GM12878 (cell line): Measurements from ENCODE around the gene KCTD6. TPM values are rescaled to one million over a fixed set of nuclear protein-coding genes. Genes with fewer than 3 reads are reported as not detected.

ENCODE experiments used
- ATAC-seq: fragments of 200-7000 bp; cut with Tn5 transposase; 3 replicates; pipeline ENCODE4 v1.9.1; 2020; ENCODE audit warnings: mild to moderate bottlenecking, moderate library complexity
- BruUV-seq: library from RNA; stranded (reverse); fragments of 400-500 nt; replicated peaks from 2 replicates; lab custom pipeline; 2021; lab: Mats Ljungman, UMichigan
- CTCF ChIA-PET: fragments of 300-600 bp; sonication (Branson Sonifier 250); formaldehyde crosslinking; extraction: SDS; loops from one replicate; lab custom pipeline; 2021; ENCODE audit warnings: inconsistent platforms; lab: Yijun Ruan, JAX
- POLR2A ChIA-PET: fragments of 350-600 bp; formaldehyde crosslinking; extraction: SDS; loops from one replicate; lab custom pipeline; 2021; ENCODE audit warnings: inconsistent platforms; lab: Charles Lee
- RAD21 ChIA-PET: fragments of 300-600 bp; sonication (Branson Sonifier 250); formaldehyde crosslinking; loops from one replicate; lab custom pipeline; 2023; ENCODE audit warnings: antibody characterized with exemption; ENCODE audit not compliant: unreplicated experiment; lab: Charles Lee
- SMC1A ChIA-PET: fragments of 300-600 bp; sonication (Branson Sonifier 250); formaldehyde crosslinking; loops from one replicate; lab custom pipeline; 2023; ENCODE audit not compliant: unreplicated experiment, uncharacterized antibody; lab: Charles Lee
- DNase-seq: peaks from one replicate; pipeline ENCODE4 v3.0.0-alpha.2; 2011; ENCODE audit warnings: low read depth, low spot score
- FAIRE-seq: peaks from 3 replicates; lab custom pipeline; 2011; peaks lifted over from hg19 to GRCh38; lab: Jason Lieb, UNC
- H2AFZ ChIP-seq: 2 replicates; pipeline ENCODE4 v1.6.0; 2011; ENCODE audit warnings: low read depth, low read length, control low read depth; ENCODE audit not compliant: control insufficient read depth
- H3K27ac ChIP-seq: 2 replicates; pipeline ENCODE4 v1.5.1; 2011; ENCODE audit warnings: control low read depth; ENCODE audit not compliant: control insufficient read depth, insufficient read depth
- H3K27me3 ChIP-seq, 2 experiments: replicated peaks in 1 of 2; 2 replicates each; pipeline versions ENCODE4 v1.6.0 to v1.6.1; 2011; ENCODE audit warnings: low read length in 1 of 2; ENCODE audit not compliant: control insufficient read depth in 2 of 2, insufficient read depth in 2 of 2
- H3K36me3 ChIP-seq, 2 experiments: 2 replicates each; pipeline ENCODE4 v1.5.1; 2011; ENCODE audit warnings: low read length in 1 of 2; ENCODE audit not compliant: control insufficient read depth in 2 of 2, insufficient read depth in 2 of 2
- H3K4me1 ChIP-seq: 2 replicates; pipeline ENCODE4 v1.6.1; 2011; ENCODE audit warnings: mild to moderate bottlenecking, low read length, moderate library complexity, mixed read lengths; ENCODE audit not compliant: control insufficient read depth, insufficient read depth
- H3K4me2 ChIP-seq: 2 replicates; pipeline ENCODE4 v1.6.0; 2011; ENCODE audit warnings: control low read depth; ENCODE audit not compliant: control insufficient read depth, insufficient read depth
- H3K4me3 ChIP-seq: fragments of 200-600 bp; sonication (generic); 2 replicates; pipeline ENCODE4 v1.5.1; 2016
- H3K79me2 ChIP-seq: 2 replicates; pipeline ENCODE4 v1.6.0; 2011; ENCODE audit warnings: low read length; ENCODE audit not compliant: control insufficient read depth, insufficient read depth
- H3K9ac ChIP-seq: 2 replicates; pipeline ENCODE4 v1.8.0; 2011; ENCODE audit warnings: low read length, control low read depth, mixed read lengths; ENCODE audit not compliant: control insufficient read depth, insufficient read depth
- H3K9me3 ChIP-seq: replicated peaks from 3 replicates; pipeline ENCODE4 v1.5.1; 2011; ENCODE audit warnings: mild to moderate bottlenecking, low read length; ENCODE audit not compliant: control insufficient read depth, insufficient read depth
- H4K20me1 ChIP-seq: 2 replicates; pipeline ENCODE4 v1.6.0; 2011; ENCODE audit not compliant: control insufficient read depth, insufficient read depth
- ASH2L ChIP-seq: fragments of 300-600, 200-600 bp; sonication (generic); IDR thresholded peaks from 2 replicates; pipeline ENCODE4 v1.6.1; 2017; ENCODE audit warnings: low read depth, mild to moderate bottlenecking, borderline replicate concordance
- CREM ChIP-seq: IDR thresholded peaks from 2 replicates; pipeline ENCODE4 v1.6.1; 2014; ENCODE audit warnings: antibody characterized with exemption, low read depth
- MEF2A ChIP-seq: IDR thresholded peaks from 2 replicates; pipeline ENCODE4 v1.6.1; 2011; ENCODE audit warnings: low read depth, mild to moderate bottlenecking, low read length, moderate library complexity; ENCODE audit not compliant: insufficient read depth
- MXI1 ChIP-seq: fragments of 150-350 bp; IDR thresholded peaks from 2 replicates; pipeline ENCODE4 v1.6.1; 2011; ENCODE audit warnings: low read depth, mild to moderate bottlenecking, inconsistent platforms, low read length, improper control_type of control experiment
- NFXL1 ChIP-seq: fragments of 450-650 bp; IDR thresholded peaks from 2 replicates; pipeline ENCODE4 v1.6.1; 2017; ENCODE audit warnings: antibody characterized with exemption, mild to moderate bottlenecking, borderline replicate concordance
- NR2C2 ChIP-seq: IDR thresholded peaks from 2 replicates; pipeline ENCODE4 v1.6.1; 2011; ENCODE audit warnings: borderline replicate concordance, low read depth; ENCODE audit not compliant: control insufficient read depth, insufficient read length
- RAD51 ChIP-seq: fragments of 450-650 bp; IDR thresholded peaks from 2 replicates; pipeline ENCODE4 v1.6.1; 2016; ENCODE audit warnings: moderate library complexity, mild to moderate bottlenecking, inconsistent platforms
- RB1 ChIP-seq: fragments of 450-650 bp; formaldehyde crosslinking; IDR thresholded peaks from 2 replicates; pipeline ENCODE4 v1.6.1; 2017; ENCODE audit warnings: mild to moderate bottlenecking, borderline replicate concordance
- RBBP5 ChIP-seq: fragments of 200-600 bp; sonication (generic); conservative IDR thresholded peaks from 2 replicates; pipeline ENCODE4 v1.6.1; 2016
- SMARCA5 ChIP-seq: fragments of 450-650 bp; IDR thresholded peaks from 2 replicates; pipeline ENCODE4 v1.6.1; 2017; ENCODE audit warnings: mild to moderate bottlenecking
- TCF3 ChIP-seq: IDR thresholded peaks from 2 replicates; pipeline ENCODE4 v1.6.1; 2012; ENCODE audit warnings: low read depth, mild to moderate bottlenecking, low read length, borderline replicate concordance; ENCODE audit not compliant: insufficient read depth
- WRNIP1 ChIP-seq: IDR thresholded peaks from 2 replicates; pipeline ENCODE4 v1.6.1; 2011; ENCODE audit warnings: low read depth, low read length, improper control_type of control experiment, borderline replicate concordance
- WGBS: methylation state at CpG from one replicate; pipeline ENCODE4 v1.1.6; 2016; ENCODE audit warnings: low lambda C conversion rate; ENCODE audit not compliant: insufficient replicate concordance, insufficient coverage; ENCODE audit errors: missing lambda C conversion rate; 5-methylcytosine and 5-hydroxymethylcytosine counted together
- in situ Hi-C: fragments of 300-500 bp; cut with MboI; formaldehyde crosslinking; loops from 9 replicates; pipeline ENCODE4 v1.14.3; 2018; ENCODE audit warnings: mixed read lengths
- intact Hi-C: fragments of 100-400 bp; cut with micrococcal nuclease; formaldehyde crosslinking; loops from one replicate; pipeline ENCODE4 v1.14.2; 2022; ENCODE audit not compliant: unreplicated experiment
- polyA plus RNA-seq, 11 experiments: library from polyadenylated mRNA; depleted of rRNA in 4 of 11; unstranded in 6 of 11; stranded (reverse) in 5 of 11; fragments of >200 nt; fragmentation: Nextera tagmentation in 4 of 11; fragmentation: Illumina TruSeq in 1 of 11; extraction: Ambion mirVana in 4 of 11; extraction: Trizol in 1 of 11; gene quantifications; 1 replicate in 1 of 11; 2 replicates in 10 of 11; pipeline versions ENCODE4 v1.2.1 to v1.2.3, GENCODE V29; 2011 to 2016; ENCODE audit warnings: inconsistent platforms in 2 of 11, missing spikeins in 2 of 11, low read depth in 1 of 11
- total RNA-seq, 4 experiments: library from RNA; depleted of rRNA in 3 of 4; stranded (reverse); fragments of >200 nt in 3 of 4; fragmentation: Illumina TruSeq in 1 of 4; extraction: Trizol in 1 of 4; gene quantifications; 2 replicates each; pipeline versions ENCODE4 v1.2.1 to v1.2.3, GENCODE V29; 2013 to 2021
- TF ChIP-seq, protein P1 (sequence below): fragments of 450-650 bp; IDR thresholded peaks from 2 replicates; pipeline ENCODE4 v1.6.1; 2018; ENCODE audit warnings: mild to moderate bottlenecking, low read depth, moderate library complexity; ENCODE audit not compliant: partially characterized antibody

KCTD6 gene
- total and polyA plus RNA-seq, 10 of the 15 experiments (the other 5 are each of a cell fraction or from before 2014, with no cell fraction given): 5.2 to 10.7 (median 8.7) TPM

DNA sequence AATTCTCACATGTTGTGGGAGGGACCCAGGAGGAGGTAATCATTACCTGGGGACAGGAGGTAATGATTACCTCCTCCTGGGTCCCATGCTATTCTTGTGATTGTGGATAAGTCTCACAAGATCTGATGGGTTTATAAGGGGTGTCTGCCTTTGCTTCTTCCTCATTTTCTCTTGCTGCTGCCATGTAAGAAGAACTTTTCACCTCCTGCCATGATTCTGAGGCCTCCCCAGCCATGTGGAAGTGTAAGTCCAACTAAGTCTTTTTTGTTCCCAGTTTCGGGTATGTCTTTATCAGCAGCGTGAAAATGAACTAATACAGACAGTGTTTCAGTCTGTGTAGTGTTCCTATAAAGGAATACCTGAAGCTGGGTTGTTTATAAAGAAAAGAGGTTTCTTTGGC lies 13.1 kb upstream of the KCTD6 start:
- H3K9ac ChIP-seq: no peak overlapping the region
- H3K27me3 ChIP-seq: no peaks in the 10 kb centered on the region
- H3K9me3 ChIP-seq: no peaks in the 10 kb centered on the region; the same call in 2 of the 3 replicates
- H3K27ac ChIP-seq: no peak overlapping the region
- TF ChIP-seq, protein P1, sequence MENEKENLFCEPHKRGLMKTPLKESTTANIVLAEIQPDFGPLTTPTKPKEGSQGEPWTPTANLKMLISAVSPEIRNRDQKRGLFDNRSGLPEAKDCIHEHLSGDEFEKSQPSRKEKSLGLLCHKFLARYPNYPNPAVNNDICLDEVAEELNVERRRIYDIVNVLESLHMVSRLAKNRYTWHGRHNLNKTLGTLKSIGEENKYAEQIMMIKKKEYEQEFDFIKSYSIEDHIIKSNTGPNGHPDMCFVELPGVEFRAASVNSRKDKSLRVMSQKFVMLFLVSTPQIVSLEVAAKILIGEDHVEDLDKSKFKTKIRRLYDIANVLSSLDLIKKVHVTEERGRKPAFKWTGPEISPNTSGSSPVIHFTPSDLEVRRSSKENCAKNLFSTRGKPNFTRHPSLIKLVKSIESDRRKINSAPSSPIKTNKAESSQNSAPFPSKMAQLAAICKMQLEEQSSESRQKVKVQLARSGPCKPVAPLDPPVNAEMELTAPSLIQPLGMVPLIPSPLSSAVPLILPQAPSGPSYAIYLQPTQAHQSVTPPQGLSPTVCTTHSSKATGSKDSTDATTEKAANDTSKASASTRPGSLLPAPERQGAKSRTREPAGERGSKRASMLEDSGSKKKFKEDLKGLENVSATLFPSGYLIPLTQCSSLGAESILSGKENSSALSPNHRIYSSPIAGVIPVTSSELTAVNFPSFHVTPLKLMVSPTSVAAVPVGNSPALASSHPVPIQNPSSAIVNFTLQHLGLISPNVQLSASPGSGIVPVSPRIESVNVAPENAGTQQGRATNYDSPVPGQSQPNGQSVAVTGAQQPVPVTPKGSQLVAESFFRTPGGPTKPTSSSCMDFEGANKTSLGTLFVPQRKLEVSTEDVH: no peak
- TF ChIP-seq NFXL1: no peak
- no peak for TF ChIP-seq TCF3
- no peak for TF ChIP-seq RAD51
- no peak for TF ChIP-seq MEF2A
- no peak for TF ChIP-seq MXI1
- TF ChIP-seq CREM: no peak
- TF ChIP-seq RBBP5: no peak
- TF ChIP-seq WRNIP1: no peak
- TF ChIP-seq RB1: no peak
- TF ChIP-seq NR2C2: no peak
- TF ChIP-seq SMARCA5: no peak
- no peak for TF ChIP-seq ASH2L
- H3K4me3 ChIP-seq: no peak overlapping the region
- ChIA-PET POLR2A (no interaction called here), CTCF (no interaction called here), SMC1A (no interaction called here), RAD21 (no interaction called here)
- H3K36me3 ChIP-seq: no peaks in the 10 kb centered on the region
- H4K20me1 ChIP-seq: no peaks in the 10 kb centered on the region
- peaks cover 3% of the 10 kb centered on the region; the same call in 1 of the 2 replicates for H3K4me1 ChIP-seq
- 14% methylated on average over 2 of the region's 2 CpGs for WGBS
- no TSS peak for BruUV-seq
- H2AFZ ChIP-seq: no peak overlapping the region
- no peaks in the 10 kb centered on the region for H3K79me2 ChIP-seq
- intact Hi-C loops: no loop called here
- in situ Hi-C loops: no loop called here
- DNase-seq: no peak
- no peak overlapping the region for H3K4me2 ChIP-seq
- FAIRE-seq: no peak
- ATAC-seq: no peak
